Calu3 (cell line): ENCODE data around the gene KRT36. TPM values are rescaled to one million over a fixed set of nuclear protein-coding genes. Genes with fewer than 3 reads are reported as not detected.
A peak's percentile ranks its signal among the peaks of the same experiment; 100 is the strongest.

Source experiments
- BruUV-seq: library from RNA; stranded (reverse); fragments of 400-500 nt; replicated peaks from 2 replicates; lab custom pipeline; 2021; lab: Mats Ljungman, UMichigan
- CTCF ChIA-PET: fragments of 300-600 bp; sonication (Branson Sonifier 250); formaldehyde crosslinking; loops from one replicate; lab custom pipeline; 2022; ENCODE audit warnings: antibody characterized with exemption; lab: Charles Lee
- DNase-seq: peaks from one replicate; pipeline ENCODE4 v3.0.0; 2022
- H3K27ac Mint-ChIP-seq: one replicate; pipeline ENCODE4 v1.8.0; 2022; ENCODE audit warnings: mixed read lengths; ENCODE audit not compliant: unreplicated experiment
- H3K27me3 Mint-ChIP-seq: one replicate; pipeline ENCODE4 v1.8.0; 2022; ENCODE audit warnings: mixed read lengths; ENCODE audit not compliant: unreplicated experiment
- H3K36me3 Mint-ChIP-seq: one replicate; pipeline ENCODE4 v1.8.0; 2022; ENCODE audit warnings: mild to moderate bottlenecking, moderate library complexity, mixed read lengths; ENCODE audit not compliant: insufficient read depth, unreplicated experiment
- H3K4me1 Mint-ChIP-seq: one replicate; pipeline ENCODE4 v1.8.0; 2022; ENCODE audit warnings: mild to moderate bottlenecking, low read depth, mixed read lengths; ENCODE audit not compliant: unreplicated experiment
- H3K4me3 Mint-ChIP-seq: one replicate; pipeline ENCODE4 v1.8.0; 2022; ENCODE audit warnings: mild to moderate bottlenecking, low read depth, moderate library complexity, mixed read lengths; ENCODE audit not compliant: unreplicated experiment
- H3K9me3 Mint-ChIP-seq: one replicate; pipeline ENCODE4 v1.8.0; 2022; ENCODE audit warnings: low read depth, mixed read lengths; ENCODE audit not compliant: unreplicated experiment
- CTCF ChIP-seq: fragments of 200-600 bp; IDR thresholded peaks from one replicate; pipeline ENCODE4 v1.8.0; 2022; ENCODE audit warnings: antibody characterized with exemption; ENCODE audit not compliant: unreplicated experiment
- intact Hi-C: fragments of 100-400 bp; cut with micrococcal nuclease; formaldehyde crosslinking; loops from one replicate; pipeline ENCODE4 v1.10.0; 2022; ENCODE audit not compliant: unreplicated experiment
- total RNA-seq: library from RNA; stranded (reverse); gene quantifications from 2 replicates; pipeline ENCODE4 v1.2.3, GENCODE V29; 2022

Gene KRT36
- total RNA-seq, 1 experiment from 2014 or later: not detected

- DNase-seq: no peak
- no peaks in the 10 kb centered on the region for H3K27me3 Mint-ChIP-seq
- no peak overlapping the region for H3K27ac Mint-ChIP-seq
- H3K9me3 Mint-ChIP-seq: no peaks in the 10 kb centered on the region
- H3K4me1 Mint-ChIP-seq: peaks cover 13% of the 10 kb centered on the region
- TF ChIP-seq CTCF: no peak
- intact Hi-C loops: no loop called here
- CTCF ChIA-PET: interaction anchor here (1.0 kb wide), 1 partner anchor 87 kb away, joined by 3 read pairs; no protein-coding TSS in a partner anchor
- peaks cover 5% of the 10 kb centered on the region for H3K36me3 Mint-ChIP-seq
- no peak overlapping the region for H3K4me3 Mint-ChIP-seq
- no TSS peak for BruUV-seq
These were observed 27.0 kb downstream of the KRT36 start for GRCh38 chr17:41462705-41463104.

GRCh38 chr17:41457676-41458075 lies 32.0 kb downstream of the KRT36 start:
- BruUV-seq: no TSS peak
- H3K4me3 Mint-ChIP-seq: no peak overlapping the region
- no peak for DNase-seq
- H3K27me3 Mint-ChIP-seq: no peaks in the 10 kb centered on the region
- CTCF ChIA-PET: interaction anchor here (1.0 to 2.7 kb wide), 3 partner anchors 29 to 157 kb away, joined by 3 to 12 read pairs (median 3); no protein-coding TSS in a partner anchor
- H3K27ac Mint-ChIP-seq: no peak overlapping the region
- no peaks in the 10 kb centered on the region for H3K4me1 Mint-ChIP-seq
- H3K9me3 Mint-ChIP-seq: no peaks in the 10 kb centered on the region
- intact Hi-C loops: no loop called here
- H3K36me3 Mint-ChIP-seq: no peaks in the 10 kb centered on the region
- no peak for TF ChIP-seq CTCF

- H3K27me3 Mint-ChIP-seq: no peaks in the 10 kb centered on the region
- no peak overlapping the region for H3K4me3 Mint-ChIP-seq
- H3K4me1 Mint-ChIP-seq: no peaks in the 10 kb centered on the region
- H3K36me3 Mint-ChIP-seq: no peaks in the 10 kb centered on the region
- peak; percentile 41 for TF ChIP-seq CTCF
- CTCF ChIA-PET: interaction anchor here (2.7 kb wide), 1 partner anchor 92 kb away, joined by 12 read pairs; no protein-coding TSS in a partner anchor
- DNase-seq: peak; percentile 56
- peaks cover 7% of the 10 kb centered on the region for H3K9me3 Mint-ChIP-seq
- BruUV-seq: no TSS peak
- intact Hi-C loops: no loop called here
- H3K27ac Mint-ChIP-seq: no peak overlapping the region
These were observed 33.5 kb downstream of the KRT36 start for GRCh38 chr17:41456204-41456603.

- no peak for DNase-seq
- no peaks in the 10 kb centered on the region for H3K4me1 Mint-ChIP-seq
- intact Hi-C loops: no loop called here
- TF ChIP-seq CTCF: no peak
- peaks cover 13% of the 10 kb centered on the region for H3K9me3 Mint-ChIP-seq
- no peak overlapping the region for H3K4me3 Mint-ChIP-seq
- CTCF ChIA-PET: no interaction called here
- no TSS peak for BruUV-seq
- no peaks in the 10 kb centered on the region for H3K36me3 Mint-ChIP-seq
- H3K27ac Mint-ChIP-seq: no peak overlapping the region
- H3K27me3 Mint-ChIP-seq: no peaks in the 10 kb centered on the region
These were observed 34.5 kb downstream of the KRT36 start for GRCh38 chr17:41455236-41455635.
